Stimulated activated CD4-positive, alpha-beta T cell treated with anti-CD3 and anti-CD28 coated beads, Interleukin-1b, Interleukin-23, amount 100 ng/mL, for 4 hours (primary cell): Measurements from ENCODE around the gene TULP1.
A peak's percentile ranks its signal among the peaks of the same experiment; 100 is the strongest.

ENCODE experiments used
- DNase-seq, 2 donors: peaks; one replicate each; pipeline ENCODE4 v3.0.0-alpha.2; 2020; ENCODE audit warnings: low read depth in 2 of 2

The TULP1 gene

DNA sequence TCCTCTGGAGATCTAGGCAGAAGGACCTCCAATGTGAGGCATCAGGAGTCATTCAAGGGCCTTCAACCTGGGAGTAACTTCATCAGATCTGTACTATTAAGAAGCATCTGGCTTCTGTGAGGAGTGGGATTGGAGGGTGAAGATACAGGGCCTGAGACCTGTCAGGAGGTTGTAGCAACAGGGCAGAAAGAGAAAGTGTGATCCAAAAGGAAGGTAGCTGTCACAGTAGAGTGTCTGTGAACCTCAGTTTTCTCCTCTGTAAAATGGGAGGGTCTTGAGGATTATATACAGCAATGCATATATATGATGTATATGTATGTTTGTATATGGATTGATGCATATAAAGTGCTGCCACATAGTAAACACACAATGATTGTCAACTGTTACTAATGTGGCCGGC lies 47.0 kb downstream of the TULP1 start:
- DNase-seq, result no peak

DNA sequence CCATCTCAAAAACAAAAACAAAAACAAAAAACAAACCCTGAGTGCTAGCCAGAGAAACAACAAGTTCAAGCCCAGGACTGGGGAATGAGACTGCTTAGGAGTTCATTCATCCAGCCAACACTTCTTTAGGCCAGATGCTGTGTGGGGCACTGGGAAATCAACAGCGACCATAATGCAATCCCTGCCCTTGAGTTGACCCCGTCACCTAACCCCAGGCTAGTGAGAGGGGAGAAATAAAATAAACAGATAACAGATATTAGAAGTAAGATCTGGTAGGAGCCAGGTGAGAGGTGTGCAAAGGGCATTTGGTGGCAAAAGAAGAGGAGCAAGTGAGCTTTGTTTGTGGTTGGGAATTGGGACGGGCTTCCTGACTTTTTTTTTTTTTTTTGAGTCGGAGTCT lies 49.4 kb downstream of the TULP1 start:
- no peak for DNase-seq

DNA sequence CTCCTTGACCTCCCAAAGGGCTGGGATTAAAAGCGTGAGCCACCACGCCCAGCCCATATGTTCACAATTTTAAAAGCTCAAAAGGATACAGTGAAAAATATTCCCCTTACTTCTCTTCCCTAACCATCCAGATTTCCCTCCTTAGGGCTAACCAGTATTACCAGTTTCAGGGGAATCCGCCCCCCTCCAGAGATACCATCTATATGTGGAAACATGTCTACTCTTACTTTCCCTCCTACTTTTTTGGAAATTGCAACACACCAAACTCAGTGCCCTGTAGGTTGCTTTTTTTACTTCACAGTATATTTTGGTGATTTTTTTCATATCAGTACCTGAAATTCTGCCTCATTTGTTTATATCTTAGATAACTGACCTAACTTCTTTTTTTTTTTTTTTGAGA lies 51.4 kb downstream of the TULP1 start:
- no peak for DNase-seq

DNA sequence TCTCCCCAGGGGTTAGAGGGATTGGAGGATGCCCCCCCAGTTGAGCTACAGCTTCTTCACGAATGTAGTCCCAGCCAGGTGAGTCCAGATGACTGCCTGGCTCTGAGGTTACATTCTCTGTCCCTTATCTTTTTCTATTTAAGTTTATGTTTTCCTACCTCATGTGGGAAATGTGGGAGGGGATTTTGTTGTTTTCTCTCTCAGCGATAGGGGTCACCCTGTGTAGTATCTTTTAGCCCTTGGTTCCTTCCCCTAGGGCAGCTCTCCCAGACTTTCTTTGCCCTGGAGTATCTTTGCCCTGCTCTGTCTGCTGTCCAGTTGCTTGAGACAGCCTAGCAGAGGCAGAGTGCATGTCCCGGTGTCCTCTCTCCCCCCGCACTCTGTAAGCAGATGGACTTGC lies 54.8 kb downstream of the TULP1 start:
- DNase-seq, result no peak

DNA sequence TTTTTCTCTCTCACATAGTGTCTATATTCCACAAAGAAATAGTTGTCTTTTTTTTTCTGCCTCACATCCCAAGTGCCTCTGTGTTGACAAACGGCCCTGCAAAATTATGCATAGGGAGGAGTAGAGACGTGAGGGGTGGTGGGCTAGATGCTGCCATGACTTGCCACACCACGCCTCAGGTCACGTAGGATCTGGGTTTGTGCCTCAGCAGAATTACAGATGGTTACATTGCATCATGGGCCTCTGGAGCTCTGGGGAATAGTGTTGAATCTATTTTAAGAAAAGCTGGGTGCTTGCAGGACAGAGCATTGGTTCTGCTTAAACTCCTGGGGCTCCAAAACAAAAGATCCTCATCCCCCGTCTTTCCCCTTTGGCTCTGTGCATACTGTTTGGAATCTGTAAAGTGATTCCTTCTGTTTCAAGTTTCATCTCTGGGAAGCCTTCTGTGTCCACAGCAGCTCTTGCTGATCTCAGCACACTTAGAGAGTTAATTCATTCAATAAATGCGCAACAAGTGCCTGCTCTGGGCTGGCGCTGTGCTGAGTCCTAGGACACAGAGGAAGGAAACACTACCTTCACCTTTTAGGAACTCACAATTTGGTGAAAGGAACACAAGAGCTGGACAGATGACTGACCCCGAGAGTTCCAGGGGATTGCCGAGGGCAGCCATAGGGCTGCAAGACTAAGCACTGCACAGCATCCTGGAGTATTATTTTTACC lies 58.1 kb downstream of the TULP1 start:
- DNase-seq, result no peak

DNA sequence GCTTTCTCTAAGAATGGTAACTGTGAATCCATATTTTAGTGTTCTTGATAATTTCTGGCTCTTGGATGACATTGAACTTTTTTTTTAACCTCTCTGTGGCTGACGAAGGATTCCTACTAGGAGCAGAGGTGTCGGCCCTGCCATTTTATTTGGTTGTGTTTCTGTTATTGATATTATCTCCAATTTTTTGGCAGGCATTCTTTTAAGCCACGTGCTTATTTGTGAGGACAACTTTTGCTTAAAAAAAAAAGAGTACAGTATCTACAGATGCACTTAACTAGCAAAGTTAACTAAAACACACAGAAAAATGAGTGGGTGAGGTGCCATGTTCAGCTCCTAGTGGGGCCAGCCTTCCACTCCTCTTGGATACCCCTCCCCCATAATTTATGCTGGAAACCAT lies 59.5 kb downstream of the TULP1 start:
- no peak for DNase-seq

DNA sequence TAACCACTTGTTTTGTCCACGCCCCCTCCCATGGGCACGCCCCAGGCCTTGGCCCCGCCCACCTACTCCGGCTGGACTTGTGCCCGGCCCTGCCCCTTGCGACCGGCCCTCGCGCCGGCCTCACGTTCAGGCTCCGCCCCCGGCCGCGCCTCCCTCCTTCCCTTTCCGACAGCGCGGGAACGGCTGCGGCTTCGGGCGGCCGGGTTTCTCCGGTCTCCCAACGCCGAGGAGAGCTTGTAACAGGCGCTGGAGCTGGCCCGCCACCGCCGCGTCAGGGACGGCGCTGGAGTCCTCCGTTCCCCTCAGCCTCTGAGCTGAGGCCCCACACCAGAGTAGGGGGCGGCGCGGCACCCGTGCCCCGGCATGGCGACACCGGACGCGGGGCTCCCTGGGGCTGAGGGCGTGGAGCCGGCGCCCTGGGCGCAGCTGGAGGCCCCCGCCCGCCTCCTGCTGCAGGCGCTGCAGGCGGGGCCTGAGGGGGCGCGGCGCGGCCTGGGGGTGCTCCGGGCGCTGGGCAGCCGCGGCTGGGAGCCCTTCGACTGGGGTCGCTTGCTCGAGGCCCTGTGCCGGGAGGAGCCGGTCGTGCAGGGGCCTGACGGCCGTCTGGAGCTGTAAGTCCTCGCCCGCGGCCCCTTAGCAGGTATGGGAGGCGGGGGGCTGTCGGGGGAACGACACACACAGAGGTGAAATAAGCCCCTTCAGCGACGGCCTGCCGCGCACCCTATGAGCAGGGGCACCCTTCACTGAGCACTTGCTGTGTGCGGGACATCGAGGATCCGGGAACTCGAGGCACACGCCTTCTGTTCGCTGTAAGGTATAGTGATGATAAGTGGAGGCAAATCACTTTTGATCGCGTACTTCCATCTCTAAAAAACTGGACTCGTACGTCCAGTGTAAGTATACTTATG lies 60.3 kb downstream of the TULP1 start, which contains the start of gene FANCE:
Gene FANCE, plus strand, starts transcription at position 156 of the 908 bp plus-strand sequence. Its CDS starts 208 bp downstream, at position 364.
- peak; percentile 78 to 93 for DNase-seq

DNA sequence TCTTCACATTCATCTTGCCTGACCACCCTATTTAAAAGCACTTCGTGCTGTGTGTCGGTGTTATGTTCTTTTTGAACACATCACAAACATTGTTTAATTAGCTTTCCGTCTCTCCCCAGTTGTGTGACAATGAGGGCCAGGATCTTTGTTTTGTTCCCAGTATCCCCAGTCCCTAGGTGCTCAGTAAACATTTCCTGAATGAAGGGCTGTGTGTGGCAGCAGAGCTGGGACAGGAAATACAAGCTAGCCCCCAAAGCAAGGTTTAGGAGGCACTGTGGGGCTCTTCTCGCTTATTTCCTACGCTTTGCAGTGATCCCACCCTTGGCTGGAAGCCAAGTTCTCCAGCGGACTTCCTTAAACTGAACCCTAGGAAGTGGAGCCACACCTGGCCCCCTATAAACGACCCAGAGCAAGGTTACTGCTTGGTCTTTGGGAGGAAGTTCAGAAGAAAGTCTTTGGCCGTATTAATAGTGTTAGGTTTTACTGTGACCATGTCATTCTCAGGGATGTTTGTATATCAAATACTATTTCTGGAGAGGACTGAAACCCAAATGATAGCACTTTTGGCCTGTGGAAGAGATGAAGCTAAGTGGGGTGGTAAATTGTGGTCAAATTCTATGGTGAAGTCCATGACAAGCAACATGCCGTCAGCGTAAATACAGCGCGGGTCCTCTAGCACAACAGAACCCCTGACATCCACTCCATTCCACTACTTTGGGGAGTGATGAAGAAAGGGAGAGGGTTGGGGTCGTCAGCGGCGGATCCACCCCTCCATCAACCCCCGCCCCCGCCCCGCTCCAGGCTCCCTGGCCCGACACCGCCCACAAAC lies 61.1 kb downstream of the TULP1 start:
- no peak for DNase-seq

DNA sequence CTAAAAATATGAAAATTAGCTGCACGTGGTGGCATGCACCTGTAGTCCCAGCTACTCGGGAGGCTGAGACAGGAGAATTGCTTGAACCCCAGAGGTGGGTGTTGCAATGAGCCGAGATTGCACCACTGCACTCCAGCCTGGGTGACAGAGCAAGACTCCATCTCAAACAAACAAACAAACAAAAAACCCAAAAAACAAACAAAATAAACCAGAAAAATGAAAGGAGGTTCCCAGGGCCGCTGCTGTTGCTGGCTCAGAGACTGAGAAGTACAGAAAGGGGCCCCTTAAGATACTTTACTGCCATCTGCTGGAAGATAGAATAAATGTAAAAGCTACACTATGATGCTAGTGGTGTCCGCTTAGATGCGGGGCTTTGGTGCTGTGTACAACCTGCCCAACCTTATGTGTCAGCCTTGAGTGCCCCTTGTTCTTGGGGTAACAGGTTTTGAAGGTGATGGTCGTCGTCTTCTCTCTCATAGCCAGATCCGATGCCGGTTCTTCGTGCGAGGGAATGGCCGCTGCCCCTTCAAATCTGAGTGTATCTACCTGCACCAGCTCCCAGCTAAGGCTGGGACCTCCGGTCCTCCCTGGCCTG lies 63.3 kb downstream of the TULP1 start:
- no peak for DNase-seq

DNA sequence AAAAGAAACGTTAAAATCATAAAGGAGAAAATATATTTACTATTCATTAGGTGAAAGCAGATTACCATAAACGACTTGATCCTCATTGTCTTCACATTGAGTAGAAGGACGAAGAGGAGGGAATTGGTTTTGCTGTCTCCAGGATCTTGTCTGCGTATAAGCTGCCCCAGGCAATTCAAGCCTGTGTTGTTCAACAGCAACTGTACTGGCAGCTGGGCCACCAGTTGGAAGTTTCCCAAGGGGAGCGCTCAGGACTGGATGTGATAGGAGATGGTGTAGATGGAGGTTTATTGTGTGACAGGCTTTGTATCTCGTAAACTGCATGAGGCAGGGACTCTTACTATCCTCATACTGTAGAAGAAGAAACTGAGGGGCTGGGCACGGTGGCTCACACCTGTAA lies 64.5 kb downstream of the TULP1 start:
- DNase-seq, result no peak
